HEK293T (cell line): ENCODE results near the gene NALF2.

Experiments
- BHLHE40 ChIP-seq: fragments of 450-650 bp; IDR thresholded peaks from 2 replicates; pipeline ENCODE4 v1.6.1; 2016; ENCODE audit warnings: mild to moderate bottlenecking, moderate library complexity, borderline replicate concordance
- CTBP1 ChIP-seq: fragments of 450-650 bp; IDR thresholded peaks from 2 replicates; pipeline ENCODE4 v1.6.1; 2016; ENCODE audit warnings: borderline replicate concordance
- FOXA1 ChIP-seq: fragments of 450-650 bp; IDR thresholded peaks from 2 replicates; pipeline ENCODE4 v1.6.1; 2016; ENCODE audit warnings: mild to moderate bottlenecking
- FOXK2 ChIP-seq: fragments of 450-650 bp; IDR thresholded peaks from 2 replicates; pipeline ENCODE4 v1.6.1; 2016; ENCODE audit warnings: mild to moderate bottlenecking
- FOXM1 ChIP-seq: fragments of 450-650 bp; IDR thresholded peaks from 2 replicates; pipeline ENCODE4 v1.6.1; 2017; ENCODE audit warnings: mild to moderate bottlenecking, borderline replicate concordance
- HDGF ChIP-seq: fragments of 450-650 bp; IDR thresholded peaks from 2 replicates; pipeline ENCODE4 v1.6.1; 2017; ENCODE audit warnings: antibody characterized with exemption, borderline replicate concordance
- L3MBTL2 ChIP-seq: fragments of 450-650 bp; conservative IDR thresholded peaks from 2 replicates; pipeline ENCODE4 v1.6.1; 2016; ENCODE audit warnings: mild to moderate bottlenecking
- LEF1 ChIP-seq: fragments of 450-650 bp; IDR thresholded peaks from 2 replicates; pipeline ENCODE4 v1.6.1; 2017; ENCODE audit warnings: mild to moderate bottlenecking, borderline replicate concordance
- NFRKB ChIP-seq: fragments of 450-650 bp; IDR thresholded peaks from 2 replicates; pipeline ENCODE4 v1.6.1; 2016; ENCODE audit warnings: mild to moderate bottlenecking, moderate library complexity
- SP1 ChIP-seq: fragments of 450-650 bp; IDR thresholded peaks from 2 replicates; pipeline ENCODE4 v1.6.1; 2017
- SUZ12 ChIP-seq: fragments of 450-650 bp; IDR thresholded peaks from 2 replicates; pipeline ENCODE4 v1.6.1; 2016; ENCODE audit warnings: mild to moderate bottlenecking
- TARDBP ChIP-seq: fragments of 450-650 bp; IDR thresholded peaks from 2 replicates; pipeline ENCODE4 v1.6.1; 2016
- ZNF384 ChIP-seq: fragments of 450-650 bp; IDR thresholded peaks from 2 replicates; pipeline ENCODE4 v1.6.1; 2016
- TF ChIP-seq, protein P1 (sequence below): fragments of 450-650 bp; IDR thresholded peaks from 2 replicates; pipeline ENCODE4 v1.6.1; 2016

- TF ChIP-seq FOXK2 (no peak), FOXA1 (no peak), SP1 (no peak), LEF1 (no peak), SUZ12 (no peak), BHLHE40 (no peak), L3MBTL2 (no peak), HDGF (no peak), ZNF384 (no peak), CTBP1 (no peak), TARDBP (no peak), FOXM1 (no peak), NFRKB (no peak)
- TF ChIP-seq, protein P1, sequence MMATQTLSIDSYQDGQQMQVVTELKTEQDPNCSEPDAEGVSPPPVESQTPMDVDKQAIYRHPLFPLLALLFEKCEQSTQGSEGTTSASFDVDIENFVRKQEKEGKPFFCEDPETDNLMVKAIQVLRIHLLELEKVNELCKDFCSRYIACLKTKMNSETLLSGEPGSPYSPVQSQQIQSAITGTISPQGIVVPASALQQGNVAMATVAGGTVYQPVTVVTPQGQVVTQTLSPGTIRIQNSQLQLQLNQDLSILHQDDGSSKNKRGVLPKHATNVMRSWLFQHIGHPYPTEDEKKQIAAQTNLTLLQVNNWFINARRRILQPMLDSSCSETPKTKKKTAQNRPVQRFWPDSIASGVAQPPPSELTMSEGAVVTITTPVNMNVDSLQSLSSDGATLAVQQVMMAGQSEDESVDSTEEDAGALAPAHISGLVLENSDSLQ = no peak
Measured at GRCh38 chrX:69466546-69466945, 37.6 kb upstream of the NALF2 start.
